ENCODE results near the gene PHF21B.
"Not testable (repeated sequence)": the region's sequence is repeated elsewhere in the genome, so short reads cannot be mapped to it uniquely, and the experiment has no call there.

Gene PHF21B

DNA sequence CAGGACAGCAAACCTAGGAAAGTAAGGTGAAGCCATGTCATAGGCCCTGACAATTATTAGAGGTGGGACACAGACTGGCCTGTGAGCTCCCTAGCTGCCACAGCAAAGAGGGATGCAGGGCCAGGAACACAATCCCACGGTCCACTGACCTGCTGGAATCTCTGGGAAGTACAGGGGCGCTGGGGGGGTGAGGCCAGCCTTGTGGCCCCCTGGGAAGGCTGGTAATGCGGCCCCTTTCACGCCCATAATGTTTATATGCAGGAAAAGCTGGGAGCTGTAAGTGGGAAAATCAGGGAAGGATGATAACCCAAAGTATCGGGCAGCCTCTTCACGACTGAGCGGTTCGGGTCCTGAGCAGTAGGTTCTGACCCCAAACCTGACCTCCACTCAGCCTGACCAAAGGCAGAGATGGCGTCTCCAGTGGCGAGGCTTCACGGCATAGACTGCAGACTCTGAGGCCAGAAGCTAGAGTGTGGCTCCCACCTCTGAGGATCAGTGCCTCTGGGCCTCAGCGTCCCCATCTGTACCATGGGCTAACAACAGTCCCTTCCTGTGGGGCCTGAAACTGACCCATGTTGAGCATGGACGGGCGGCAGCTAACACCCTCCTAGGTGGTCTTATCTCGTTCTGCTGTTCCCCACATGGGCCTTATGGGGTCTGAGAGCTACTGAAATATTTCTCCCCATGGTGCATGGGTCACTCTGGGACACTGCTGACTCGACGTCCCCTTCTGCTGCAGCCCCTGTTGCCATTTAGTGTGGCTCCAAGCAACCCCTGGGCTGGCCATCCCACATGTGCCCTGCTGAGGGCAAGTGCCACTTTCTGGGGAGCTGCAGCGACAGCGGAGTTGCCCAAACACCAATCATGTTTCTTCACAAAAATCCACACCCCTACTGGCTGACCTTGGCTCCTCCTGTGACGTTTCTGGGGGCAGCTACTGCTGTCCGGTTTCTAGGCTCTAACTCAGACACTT is 101.8 kb downstream of the PHF21B start:
- Histone ChIP-seq H3K4me1 (no peaks in the 10 kb centered on the region), H3K9me3 (peaks cover 0 to 17% (median 9%) of the 10 kb centered on the region in 3 donors), H3K4me3 (no peak overlapping the region), H3K27ac (no peak overlapping the region), H3K36me3 (no peaks in the 10 kb centered on the region), H3K27me3 (peaks cover 0 to 9% of the 10 kb centered on the region in 2 donors)
- TF ChIP-seq, protein P1, sequence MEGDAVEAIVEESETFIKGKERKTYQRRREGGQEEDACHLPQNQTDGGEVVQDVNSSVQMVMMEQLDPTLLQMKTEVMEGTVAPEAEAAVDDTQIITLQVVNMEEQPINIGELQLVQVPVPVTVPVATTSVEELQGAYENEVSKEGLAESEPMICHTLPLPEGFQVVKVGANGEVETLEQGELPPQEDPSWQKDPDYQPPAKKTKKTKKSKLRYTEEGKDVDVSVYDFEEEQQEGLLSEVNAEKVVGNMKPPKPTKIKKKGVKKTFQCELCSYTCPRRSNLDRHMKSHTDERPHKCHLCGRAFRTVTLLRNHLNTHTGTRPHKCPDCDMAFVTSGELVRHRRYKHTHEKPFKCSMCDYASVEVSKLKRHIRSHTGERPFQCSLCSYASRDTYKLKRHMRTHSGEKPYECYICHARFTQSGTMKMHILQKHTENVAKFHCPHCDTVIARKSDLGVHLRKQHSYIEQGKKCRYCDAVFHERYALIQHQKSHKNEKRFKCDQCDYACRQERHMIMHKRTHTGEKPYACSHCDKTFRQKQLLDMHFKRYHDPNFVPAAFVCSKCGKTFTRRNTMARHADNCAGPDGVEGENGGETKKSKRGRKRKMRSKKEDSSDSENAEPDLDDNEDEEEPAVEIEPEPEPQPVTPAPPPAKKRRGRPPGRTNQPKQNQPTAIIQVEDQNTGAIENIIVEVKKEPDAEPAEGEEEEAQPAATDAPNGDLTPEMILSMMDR (IDR thresholded peaks at IDR 0.05): no peak
- peak in 1 of 2 donors; percentile 37 for DNase-seq
- intact Hi-C loops (cut with DNase I; ENCODE audit: low total_unique reads): no loop called here

DNA sequence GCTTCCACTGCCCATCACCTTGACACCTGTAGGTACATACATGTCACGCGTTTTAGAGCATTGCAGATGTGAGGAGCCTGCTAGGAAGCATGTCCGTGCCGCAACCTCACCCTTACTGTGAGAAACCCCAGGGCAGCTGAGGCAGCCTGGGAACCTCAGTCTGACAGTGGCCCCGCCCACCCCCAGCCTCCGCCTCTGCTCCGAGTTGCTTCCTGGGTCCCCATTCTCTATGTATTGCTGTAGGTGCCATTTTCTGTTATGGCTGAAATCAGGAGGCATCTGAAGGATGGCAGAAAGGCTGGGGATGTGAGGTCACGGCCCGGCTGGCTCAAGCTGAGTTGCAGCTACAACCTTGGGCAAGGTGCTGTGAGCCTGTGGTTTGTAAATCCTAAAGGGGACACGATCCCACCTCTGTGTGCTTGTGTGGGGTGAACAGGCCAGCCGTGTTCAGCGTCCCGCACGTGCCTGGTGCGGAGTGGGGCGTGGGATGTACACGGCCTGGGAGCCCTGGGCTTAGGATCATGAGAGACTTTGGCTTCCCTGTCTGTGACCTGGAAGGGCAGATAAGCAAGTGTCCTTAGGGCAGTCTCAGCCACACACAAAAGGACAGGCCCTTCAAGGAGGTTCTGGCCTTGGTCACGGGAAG is 102.7 kb downstream of the PHF21B start:
- H3K9me3 ChIP-seq: peaks cover 0 to 20% (median 9%) of the 10 kb centered on the region in 3 donors
- no peaks in the 10 kb centered on the region for H3K36me3 ChIP-seq
- no peak for DNase-seq
- no peak overlapping the region for H3K4me3 ChIP-seq
- TF ChIP-seq, protein P1 (IDR thresholded peaks at IDR 0.05): no peak
- intact Hi-C loops (cut with DNase I; ENCODE audit: low total_unique reads): no loop called here
- H3K27ac ChIP-seq: no peak overlapping the region
- no peaks in the 10 kb centered on the region for H3K4me1 ChIP-seq
- peaks cover 0 to 9% of the 10 kb centered on the region in 2 donors for H3K27me3 ChIP-seq

DNA sequence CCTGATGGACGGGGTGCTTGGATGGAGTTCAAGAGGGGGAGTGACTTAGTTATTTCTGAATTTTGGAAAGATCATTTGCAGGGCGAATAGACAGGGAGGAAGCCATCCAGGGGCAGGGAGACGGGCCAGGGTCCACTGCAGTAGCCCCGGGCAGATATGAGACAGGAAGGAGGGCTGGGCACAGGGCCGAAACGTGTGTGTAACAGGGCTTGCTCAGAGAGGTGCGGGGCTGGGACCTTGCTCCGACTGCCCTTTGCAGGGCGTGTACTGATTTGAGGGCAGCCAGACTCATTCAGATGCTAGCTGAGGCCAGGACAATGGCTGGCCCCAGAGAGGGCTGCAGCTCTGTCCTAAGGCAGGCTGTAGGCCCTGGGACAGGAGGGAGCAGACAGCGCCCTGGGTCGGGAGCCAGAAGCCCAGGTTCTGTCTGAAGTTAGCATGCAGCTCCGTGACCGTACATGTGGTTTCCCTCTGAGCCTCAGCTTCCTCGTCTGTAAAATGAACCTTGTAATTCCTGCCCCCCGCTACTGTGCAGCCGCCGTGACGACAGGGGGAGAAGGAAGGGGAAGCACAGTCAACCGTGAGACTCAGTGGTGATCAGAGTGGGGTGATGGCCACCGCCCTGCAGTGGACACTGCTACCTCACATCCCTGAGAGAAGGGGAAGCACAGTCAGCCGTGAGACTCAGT is 103.4 kb downstream of the PHF21B start:
- TF ChIP-seq, protein P1 (IDR thresholded peaks at IDR 0.05): no peak
- peaks cover 0 to 21% (median 14%) of the 10 kb centered on the region in 3 donors for H3K9me3 ChIP-seq
- no peak for DNase-seq
- H3K4me1 ChIP-seq: no peaks in the 10 kb centered on the region
- H3K27ac ChIP-seq: no peak overlapping the region
- peaks cover 0 to 9% of the 10 kb centered on the region in 2 donors for H3K27me3 ChIP-seq
- intact Hi-C loops (cut with DNase I; ENCODE audit: low total_unique reads): no loop called here
- H3K4me3 ChIP-seq: no peak overlapping the region
- H3K36me3 ChIP-seq: no peaks in the 10 kb centered on the region

DNA sequence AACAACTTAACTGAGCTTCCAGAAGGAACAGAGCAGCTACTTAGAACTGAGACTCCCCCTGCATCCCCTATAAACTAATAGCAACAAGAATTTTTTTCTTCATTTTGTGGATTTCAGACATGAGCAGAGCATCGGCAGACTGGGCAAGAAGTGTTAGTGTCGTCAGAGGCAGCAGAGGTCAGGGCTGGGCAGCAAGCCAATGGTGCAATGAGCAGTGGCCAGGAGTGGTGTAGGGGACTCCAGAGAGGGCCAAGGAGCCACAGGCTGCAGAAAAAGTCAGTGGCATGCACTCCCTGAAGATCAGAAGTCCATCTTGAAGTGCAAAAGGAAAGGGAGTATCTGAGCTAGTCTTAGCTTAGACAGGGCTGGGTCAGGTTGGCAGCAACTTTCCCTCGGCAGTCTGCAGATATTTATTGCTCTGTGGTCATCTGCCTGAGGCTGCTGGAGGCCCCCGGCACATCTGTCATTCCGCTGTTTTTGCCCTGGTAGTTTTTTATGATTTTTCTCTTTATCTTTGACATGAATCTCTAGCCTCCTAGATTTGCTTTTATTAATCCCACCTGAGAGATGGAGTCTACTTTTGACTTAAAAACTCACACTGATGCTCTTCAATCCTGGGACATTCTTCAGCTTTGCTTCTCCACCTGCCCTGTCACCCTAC is 105.2 kb downstream of the PHF21B start:
- H3K4me3 ChIP-seq; H3K27me3 ChIP-seq; intact Hi-C loops (cut with DNase I; ENCODE audit: low total_unique reads); H3K4me1 ChIP-seq; H3K27ac ChIP-seq; H3K36me3 ChIP-seq; DNase-seq: not testable (repeated sequence)
- peaks cover 5 to 31% (median 26%) of the 10 kb centered on the region in 3 donors for H3K9me3 ChIP-seq

DNA sequence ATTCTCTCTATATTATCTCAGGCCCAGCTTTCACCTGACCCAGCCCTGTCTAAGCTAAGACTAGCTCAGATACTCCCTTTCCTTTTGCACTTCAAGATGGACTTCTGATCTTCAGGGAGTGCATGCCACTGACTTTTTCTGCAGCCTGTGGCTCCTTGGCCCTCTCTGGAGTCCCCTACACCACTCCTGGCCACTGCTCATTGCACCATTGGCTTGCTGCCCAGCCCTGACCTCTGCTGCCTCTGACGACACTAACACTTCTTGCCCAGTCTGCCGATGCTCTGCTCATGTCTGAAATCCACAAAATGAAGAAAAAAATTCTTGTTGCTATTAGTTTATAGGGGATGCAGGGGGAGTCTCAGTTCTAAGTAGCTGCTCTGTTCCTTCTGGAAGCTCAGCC is 106.6 kb downstream of the PHF21B start:
- H3K4me1 ChIP-seq; intact Hi-C loops (cut with DNase I; ENCODE audit: low total_unique reads); DNase-seq; H3K27me3 ChIP-seq; H3K27ac ChIP-seq; H3K4me3 ChIP-seq; H3K36me3 ChIP-seq: not testable (repeated sequence)
- H3K9me3 ChIP-seq: peaks cover 5 to 31% (median 26%) of the 10 kb centered on the region in 3 donors

DNA sequence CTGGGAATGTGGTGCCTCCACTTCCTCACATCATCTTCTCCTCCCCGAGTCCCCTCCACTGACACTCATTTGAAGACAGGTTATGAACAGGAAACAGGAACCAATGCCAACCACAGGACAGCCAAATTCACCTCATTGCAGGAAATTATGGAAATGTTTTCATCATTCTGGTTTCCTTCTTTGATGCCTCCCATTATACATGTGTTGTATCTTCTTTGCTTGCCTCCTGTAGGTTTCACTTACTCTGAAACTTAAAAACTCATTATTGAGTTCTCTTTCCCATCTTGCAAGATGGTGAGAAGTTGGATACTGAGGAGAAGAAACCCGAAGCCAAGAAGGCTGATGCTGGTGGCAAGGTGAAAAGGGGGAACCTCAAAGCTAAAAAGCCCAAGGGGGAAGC is 108.5 kb downstream of the PHF21B start:
- H3K27me3 ChIP-seq: no peaks in the 10 kb centered on the region
- no peaks in the 10 kb centered on the region for H3K36me3 ChIP-seq
- H3K9me3 ChIP-seq: peaks cover 5 to 31% (median 22%) of the 10 kb centered on the region in 3 donors
- intact Hi-C loops (cut with DNase I; ENCODE audit: low total_unique reads): no loop called here
- TF ChIP-seq, protein P1 (IDR thresholded peaks at IDR 0.05): no peak
- no peak overlapping the region for H3K4me3 ChIP-seq
- DNase-seq: no peak
- no peaks in the 10 kb centered on the region for H3K4me1 ChIP-seq
- no peak overlapping the region for H3K27ac ChIP-seq

Data from tibial artery (tissue), 4 donors.